Measurements from ENCODE around the gene MTHFD1L.

- TF ChIP-seq FOXP2 (optimal IDR thresholded peaks at IDR 0.05; ENCODE audit: borderline replicate concordance, extremely low read depth, extremely low read length, insufficient read depth), result no peak
- no peak for TF ChIP-seq REST (IDR thresholded peaks at IDR 0.05; ENCODE audit: insufficient read depth in 1 of 2, low read depth in 2 of 2, low read length in 2 of 2)
- no peak for TF ChIP-seq POLR2AphosphoS5 (IDR thresholded peaks at IDR 0.05; ENCODE audit: low read depth, low read length)
- TF ChIP-seq TAF1 (IDR thresholded peaks at IDR 0.05; ENCODE audit: borderline replicate concordance, insufficient read depth, low read length), result no peak
- no peak for TF ChIP-seq SIN3A (IDR thresholded peaks at IDR 0.05; ENCODE audit: borderline replicate concordance, insufficient read depth, low read length)
These were observed 237.8 kb downstream of the MTHFD1L start for GRCh38 chr6:151103266-151103665.
